Muscle layer of colon (tissue), 2 donors: ENCODE measurements around the gene DIRAS2.

Source experiments
- H3K27ac ChIP-seq: one replicate; pipeline ENCODE4 v1.7.0; 2013; ENCODE audit warnings: low read depth, mild to moderate bottlenecking, low read length, moderate library complexity
- H3K27me3 ChIP-seq, 2 donors: one replicate each; pipeline ENCODE4 v1.7.0; 2013; ENCODE audit warnings: low read length in 2 of 2, mild to moderate bottlenecking in 2 of 2; ENCODE audit not compliant: insufficient read depth in 2 of 2, control insufficient read depth in 1 of 2
- H3K36me3 ChIP-seq: one replicate; pipeline ENCODE4 v1.7.0; 2013; ENCODE audit warnings: mild to moderate bottlenecking, low read length; ENCODE audit not compliant: insufficient read depth
- H3K4me1 ChIP-seq: one replicate; pipeline ENCODE4 v1.7.0; 2013; ENCODE audit warnings: mild to moderate bottlenecking, low read length; ENCODE audit not compliant: insufficient read depth
- H3K4me3 ChIP-seq, 2 donors: one replicate each; pipeline ENCODE4 v1.7.0; 2013; ENCODE audit warnings: low read length in 2 of 2, low read depth in 1 of 2, mild to moderate bottlenecking in 1 of 2, moderate library complexity in 1 of 2
- H3K9ac ChIP-seq: one replicate; pipeline ENCODE4 v1.7.0; 2013; ENCODE audit warnings: low read length
- H3K9me3 ChIP-seq: one replicate; pipeline ENCODE4 v1.7.0; 2013; ENCODE audit warnings: mild to moderate bottlenecking, low read length
- donor health status: abdominal sarcoma.
- donor health status: Adenocarcinoma of cecum.

The DIRAS2 gene

DNA sequence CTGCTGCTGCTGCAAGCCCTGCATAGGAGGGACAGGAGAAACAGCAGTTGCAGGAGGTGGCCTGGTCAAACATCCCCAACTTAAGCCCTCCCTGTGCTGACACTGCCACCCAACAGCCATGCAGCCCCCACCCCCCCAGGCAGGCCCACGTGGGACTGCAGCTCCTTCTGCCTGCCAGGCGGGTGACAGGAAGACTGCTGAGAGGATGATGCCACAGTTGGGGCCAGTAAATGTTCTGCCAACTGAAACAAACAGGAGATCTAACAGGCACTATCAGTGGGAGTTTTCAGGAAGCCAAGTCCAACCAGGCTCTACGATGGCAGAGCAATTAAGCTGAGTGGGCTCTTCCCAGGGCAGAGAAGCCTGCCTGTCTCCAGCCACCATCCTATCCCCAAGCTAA, 31.1 kb downstream of the DIRAS2 start:
- Histone ChIP-seq H3K27me3 (no peaks in the 10 kb centered on the region), H3K4me1 (no peaks in the 10 kb centered on the region), H3K36me3 (no peaks in the 10 kb centered on the region), H3K9ac (no peak overlapping the region), H3K27ac (no peak overlapping the region), H3K4me3 (no peak overlapping the region), H3K9me3 (no peaks in the 10 kb centered on the region)

- Histone ChIP-seq H3K4me1 (no peaks in the 10 kb centered on the region), H3K4me3 (no peak overlapping the region), H3K9ac (no peak overlapping the region), H3K27me3 (no peaks in the 10 kb centered on the region), H3K36me3 (no peaks in the 10 kb centered on the region), H3K27ac (no peak overlapping the region), H3K9me3 (no peaks in the 10 kb centered on the region)
Measured at GRCh38 chr9:90611121-90611520, 31.5 kb downstream of the DIRAS2 start.

- H3K4me1 ChIP-seq: no peaks in the 10 kb centered on the region
- no peak overlapping the region for H3K4me3 ChIP-seq
- no peaks in the 10 kb centered on the region for H3K9me3 ChIP-seq
- H3K9ac ChIP-seq: no peak overlapping the region
- H3K27ac ChIP-seq: no peak overlapping the region
- no peaks in the 10 kb centered on the region for H3K36me3 ChIP-seq
- no peaks in the 10 kb centered on the region for H3K27me3 ChIP-seq
Measured at GRCh38 chr9:90607701-90608516, 34.7 kb downstream of the DIRAS2 start.

DNA sequence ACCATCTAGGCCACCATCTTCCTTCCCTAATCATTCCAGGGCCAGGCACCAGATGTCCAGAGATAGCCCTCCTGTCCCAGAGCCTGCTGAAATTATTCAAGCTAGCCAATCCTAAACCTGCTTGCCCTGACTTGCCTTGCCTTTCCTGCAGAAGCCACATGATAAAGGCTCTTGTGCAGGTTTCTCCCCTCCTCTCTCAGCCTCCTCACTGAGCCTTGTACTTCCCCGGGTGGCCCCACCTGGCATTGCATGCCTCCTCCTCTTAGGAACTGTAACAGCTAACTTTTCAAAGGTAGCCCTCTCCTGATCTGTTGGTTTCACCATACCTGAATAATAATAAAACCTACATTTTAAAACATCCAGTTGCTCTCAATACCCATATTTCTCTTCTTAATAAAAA, 42.6 kb downstream of the DIRAS2 start:
- no peaks in the 10 kb centered on the region for H3K4me1 ChIP-seq

GRCh38 chr9:90598191-90598590, 44.4 kb downstream of the DIRAS2 start:
- Histone ChIP-seq H3K36me3 (no peaks in the 10 kb centered on the region), H3K4me3 (no peak overlapping the region), H3K27ac (no peak overlapping the region), H3K9me3 (no peaks in the 10 kb centered on the region), H3K27me3 (no peaks in the 10 kb centered on the region), H3K4me1 (no peaks in the 10 kb centered on the region), H3K9ac (no peak overlapping the region)

More for the DNA sequence above, 42.6 kb downstream of the DIRAS2 start:
- H3K27ac ChIP-seq: no peak overlapping the region
- no peaks in the 10 kb centered on the region for H3K27me3 ChIP-seq
- no peak overlapping the region for H3K4me3 ChIP-seq
- no peak overlapping the region for H3K9ac ChIP-seq
- H3K9me3 ChIP-seq: no peaks in the 10 kb centered on the region
- H3K36me3 ChIP-seq: no peaks in the 10 kb centered on the region

DNA sequence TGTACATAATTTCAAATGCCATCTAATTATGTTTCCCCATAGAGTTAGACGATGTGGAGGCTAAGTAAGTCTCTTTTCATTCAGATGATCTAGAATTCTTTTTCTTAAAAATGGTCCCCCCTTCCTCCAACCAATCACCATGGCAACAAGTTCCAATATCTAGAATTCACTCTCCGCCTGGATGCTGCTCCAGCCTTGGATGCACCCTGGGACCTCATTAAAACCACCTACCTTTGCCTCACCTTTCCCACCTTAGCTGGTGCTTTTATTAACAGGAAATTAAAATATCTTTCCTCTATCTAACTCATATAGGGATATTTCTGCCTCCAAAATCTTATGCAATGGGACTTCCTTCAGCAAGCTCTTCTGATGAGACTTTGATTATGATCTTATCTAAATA, 49.0 kb downstream of the DIRAS2 start:
- no peaks in the 10 kb centered on the region for H3K9me3 ChIP-seq
- H3K36me3 ChIP-seq: no peaks in the 10 kb centered on the region
- H3K4me1 ChIP-seq: no peaks in the 10 kb centered on the region
- H3K4me3 ChIP-seq: no peak overlapping the region
- no peaks in the 10 kb centered on the region for H3K27me3 ChIP-seq
- H3K27ac ChIP-seq: no peak overlapping the region
- no peak overlapping the region for H3K9ac ChIP-seq

DNA sequence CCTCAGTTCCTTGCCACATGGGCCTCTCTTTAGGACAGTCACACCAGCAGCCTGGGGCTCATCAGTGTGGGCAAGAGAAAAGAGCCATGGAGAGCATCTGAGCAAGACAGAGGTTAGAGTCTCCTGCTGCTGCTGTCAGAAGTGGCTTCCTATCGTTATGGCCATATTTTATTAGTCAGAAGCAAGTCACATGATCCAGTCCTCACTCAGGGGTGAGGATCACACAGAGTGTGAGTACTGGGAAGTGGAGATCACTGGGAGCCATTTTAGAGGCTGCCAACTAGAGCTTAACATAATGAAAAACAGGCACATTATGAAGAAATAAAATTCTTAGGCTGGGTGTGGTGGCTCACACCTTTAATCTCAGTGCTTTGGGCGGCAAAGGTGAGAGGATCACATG, 62.0 kb downstream of the DIRAS2 start:
- no peaks in the 10 kb centered on the region for H3K4me1 ChIP-seq
- no peaks in the 10 kb centered on the region for H3K36me3 ChIP-seq
- H3K27me3 ChIP-seq: no peaks in the 10 kb centered on the region
- no peaks in the 10 kb centered on the region for H3K9me3 ChIP-seq
- H3K4me3 ChIP-seq: no peak overlapping the region
- no peak overlapping the region for H3K9ac ChIP-seq
- no peak overlapping the region for H3K27ac ChIP-seq

DNA sequence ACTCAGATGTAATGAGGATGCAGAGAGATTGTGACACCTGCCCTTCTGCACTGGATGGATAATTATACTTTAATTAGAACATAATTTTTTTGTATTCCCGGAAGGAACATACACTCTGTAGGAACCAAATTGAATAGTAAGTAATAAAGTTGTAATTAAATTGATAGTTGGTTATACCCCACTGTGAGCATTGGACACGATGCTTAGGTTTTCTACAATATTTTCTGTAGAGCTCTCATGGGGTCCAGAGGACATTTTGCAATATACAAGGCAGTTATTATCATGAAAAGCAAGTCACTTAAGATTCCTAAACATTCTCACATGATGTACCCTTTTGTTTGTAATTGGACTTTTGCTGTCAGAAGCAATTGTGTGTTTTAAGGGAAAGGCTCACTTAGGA, 63.4 kb downstream of the DIRAS2 start:
- H3K36me3 ChIP-seq: no peaks in the 10 kb centered on the region
- H3K27ac ChIP-seq: no peak overlapping the region
- H3K9me3 ChIP-seq: no peaks in the 10 kb centered on the region
- H3K27me3 ChIP-seq: no peaks in the 10 kb centered on the region
- no peaks in the 10 kb centered on the region for H3K4me1 ChIP-seq
- H3K4me3 ChIP-seq: no peak overlapping the region
- no peak overlapping the region for H3K9ac ChIP-seq

DNA sequence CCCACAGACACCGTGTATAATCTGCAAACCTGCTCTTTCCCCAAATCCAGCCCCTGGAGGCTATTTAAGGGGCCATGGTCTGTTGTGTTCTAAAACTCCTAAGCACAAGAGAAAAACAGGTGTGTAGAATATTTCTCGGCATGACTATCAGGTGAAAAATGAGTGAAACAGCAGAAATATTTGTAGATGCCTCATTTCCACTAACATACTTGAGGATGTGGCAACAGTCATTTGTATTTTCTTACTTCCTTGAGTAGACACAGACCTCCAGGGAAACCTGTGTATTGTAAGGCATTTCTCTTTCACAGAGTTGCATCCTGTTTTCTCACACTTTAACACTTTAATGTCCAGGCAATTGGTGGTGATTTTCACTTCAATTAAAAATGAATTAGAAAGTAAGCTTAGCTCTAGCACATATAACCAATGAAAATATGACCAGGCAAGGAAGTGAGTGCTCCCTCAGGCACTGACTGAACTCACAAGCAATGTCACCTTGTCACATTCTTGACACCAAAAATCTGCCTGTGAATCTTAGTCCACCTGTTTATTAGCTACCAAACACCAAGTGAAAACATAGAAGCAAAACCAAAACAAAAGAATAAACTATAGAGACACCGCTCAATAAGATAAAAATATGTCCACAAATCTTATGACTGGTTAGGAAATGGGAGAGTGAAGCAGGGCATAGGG, 64.4 kb downstream of the DIRAS2 start:
- Histone ChIP-seq H3K4me1 (no peaks in the 10 kb centered on the region), H3K9me3 (no peaks in the 10 kb centered on the region), H3K4me3 (no peak overlapping the region), H3K27ac (no peak overlapping the region), H3K9ac (no peak overlapping the region), H3K27me3 (no peaks in the 10 kb centered on the region), H3K36me3 (no peaks in the 10 kb centered on the region)

GRCh38 chr9:90569511-90569910, 73.1 kb downstream of the DIRAS2 start:
- Histone ChIP-seq H3K27ac (no peak overlapping the region), H3K9ac (no peak overlapping the region), H3K27me3 (no peaks in the 10 kb centered on the region), H3K9me3 (no peaks in the 10 kb centered on the region), H3K4me1 (no peaks in the 10 kb centered on the region), H3K36me3 (no peaks in the 10 kb centered on the region), H3K4me3 (no peak overlapping the region)

DNA sequence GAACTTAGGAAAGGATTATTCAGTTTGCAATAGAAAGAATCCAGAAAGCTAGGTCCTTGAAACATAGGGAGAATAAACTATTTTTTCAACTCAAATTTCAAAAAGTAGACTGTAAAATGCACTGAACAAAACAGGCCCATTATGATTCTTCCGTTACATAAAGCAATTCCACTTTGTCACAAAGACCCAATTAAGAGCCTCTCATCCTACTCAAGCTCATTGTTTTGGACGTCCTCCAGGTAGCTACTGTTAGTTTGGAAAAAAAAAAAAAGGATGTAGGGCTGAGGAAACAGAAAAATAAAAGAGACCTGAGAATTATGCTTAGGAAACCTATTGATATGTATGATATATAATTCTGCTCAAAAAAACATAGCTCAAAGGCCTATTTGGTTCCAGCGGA, 74.0 kb downstream of the DIRAS2 start:
- H3K27ac ChIP-seq: no peak overlapping the region
- H3K36me3 ChIP-seq: no peaks in the 10 kb centered on the region
- no peak overlapping the region for H3K9ac ChIP-seq
- no peaks in the 10 kb centered on the region for H3K4me1 ChIP-seq
- H3K9me3 ChIP-seq: no peaks in the 10 kb centered on the region
- no peaks in the 10 kb centered on the region for H3K27me3 ChIP-seq
- H3K4me3 ChIP-seq: no peak overlapping the region

GRCh38 chr9:90562229-90562628, 80.4 kb downstream of the DIRAS2 start:
- Histone ChIP-seq H3K27ac (no peak overlapping the region), H3K4me3 (no peak overlapping the region), H3K4me1 (no peaks in the 10 kb centered on the region), H3K9me3 (no peaks in the 10 kb centered on the region), H3K9ac (no peak overlapping the region), H3K27me3 (no peaks in the 10 kb centered on the region), H3K36me3 (no peaks in the 10 kb centered on the region)
